GM19240 (cell line): ENCODE measurements around the gene CHN2.
A peak's percentile ranks its signal among the peaks of the same experiment; 100 is the strongest.
"Not testable (repeated sequence)": the region's sequence is repeated elsewhere in the genome, so short reads cannot be mapped to it uniquely, and the experiment has no call there.

Experiments used
- DNase-seq: peaks from one replicate; pipeline ENCODE4 v3.0.0; 2011; ENCODE audit warnings: low spot score; ENCODE audit not compliant: insufficient read length

The CHN2 gene

DNA sequence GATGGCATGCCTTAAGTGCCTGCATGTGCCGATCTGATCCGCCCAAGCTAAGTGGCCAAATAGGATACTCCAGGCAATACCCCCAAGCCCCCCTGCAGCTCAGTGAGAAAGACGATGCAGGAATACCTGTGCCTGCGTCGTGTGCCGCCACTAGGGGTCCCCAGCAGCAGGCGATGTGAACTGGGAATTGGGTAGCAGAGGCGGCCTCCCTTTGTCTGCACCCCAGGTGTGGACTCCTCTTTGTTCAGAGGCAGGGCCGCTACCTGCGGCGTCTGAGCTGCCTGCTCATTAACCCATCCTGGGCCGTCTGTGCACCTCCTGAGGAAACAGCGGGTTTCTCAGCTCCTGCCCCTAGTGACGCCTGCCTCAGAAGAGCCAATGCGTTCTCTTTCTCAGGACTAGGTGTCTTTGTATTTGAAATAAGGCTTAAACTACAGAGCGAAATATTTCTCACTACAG lies 4.8 kb upstream of the CHN2 start:
- peak; percentile 23 for DNase-seq

GRCh38 chr7:29190349-29191045 lies 4.1 kb upstream of the CHN2 start:
- DNase-seq: no peak

DNA sequence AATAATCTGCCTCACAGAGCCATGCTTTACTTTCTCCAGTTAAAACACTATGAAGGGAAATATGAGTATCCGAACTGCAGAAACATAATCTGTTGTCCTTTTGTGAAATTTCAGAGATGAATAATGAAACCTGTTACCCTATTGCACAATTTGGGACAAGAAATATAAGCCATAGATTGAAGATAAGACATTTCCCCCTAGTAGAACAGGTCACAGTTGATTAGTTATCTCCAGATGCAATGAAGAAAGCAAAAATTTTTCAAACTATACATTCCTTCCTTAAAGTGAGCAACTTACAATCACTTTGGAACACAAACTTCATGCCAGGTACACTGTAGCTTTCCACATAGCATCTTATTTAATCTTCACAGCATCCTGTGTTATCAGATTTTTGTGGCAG lies 2.3 kb upstream of the CHN2 start:
- no peak for DNase-seq

GRCh38 chr7:29192811-29193210 lies 1.8 kb upstream of the CHN2 start:
- DNase-seq: no peak

DNA sequence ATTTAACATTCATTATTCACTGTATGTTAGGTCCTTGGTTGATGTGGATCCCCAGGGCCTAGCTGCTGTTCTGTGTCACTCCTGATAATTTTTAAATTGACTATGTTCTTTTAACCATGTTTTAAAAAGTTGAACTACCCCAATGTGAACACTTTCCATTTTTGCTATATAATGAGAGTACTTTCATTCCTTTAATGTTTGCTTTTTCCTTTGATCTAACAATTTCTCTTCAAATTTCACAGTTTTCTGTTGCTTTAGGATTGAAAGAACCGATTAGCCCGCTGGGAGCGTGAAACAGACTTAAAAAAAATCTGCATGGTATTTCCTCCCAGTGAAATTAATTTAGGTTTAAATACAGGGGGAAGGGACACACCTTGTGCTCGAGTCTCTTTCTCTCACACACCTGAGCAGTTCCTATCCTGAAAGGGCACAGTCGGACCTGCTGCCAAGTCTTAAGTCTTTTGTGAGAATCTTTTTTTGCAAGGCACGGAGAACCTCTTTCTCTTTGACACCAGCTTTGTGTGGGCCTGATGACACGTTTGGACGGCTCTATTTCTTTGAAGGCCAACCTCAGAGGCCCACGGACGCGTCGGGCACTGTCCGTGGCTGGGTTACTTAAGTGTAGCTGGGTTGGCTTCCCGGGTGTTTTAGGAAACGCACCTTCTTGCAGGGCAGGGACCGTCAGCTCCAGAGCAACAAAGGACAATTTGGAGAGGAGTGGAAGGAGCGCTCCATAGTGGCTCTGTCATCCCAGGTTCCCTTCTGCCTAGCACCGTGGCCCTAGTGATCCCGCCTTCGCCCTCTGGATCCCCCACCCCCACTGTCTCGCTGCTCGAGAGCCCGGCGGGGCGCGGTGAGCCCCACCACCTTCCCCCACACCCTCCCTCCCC lies 1.0 kb upstream of the CHN2 start:
- no peak for DNase-seq

DNA sequence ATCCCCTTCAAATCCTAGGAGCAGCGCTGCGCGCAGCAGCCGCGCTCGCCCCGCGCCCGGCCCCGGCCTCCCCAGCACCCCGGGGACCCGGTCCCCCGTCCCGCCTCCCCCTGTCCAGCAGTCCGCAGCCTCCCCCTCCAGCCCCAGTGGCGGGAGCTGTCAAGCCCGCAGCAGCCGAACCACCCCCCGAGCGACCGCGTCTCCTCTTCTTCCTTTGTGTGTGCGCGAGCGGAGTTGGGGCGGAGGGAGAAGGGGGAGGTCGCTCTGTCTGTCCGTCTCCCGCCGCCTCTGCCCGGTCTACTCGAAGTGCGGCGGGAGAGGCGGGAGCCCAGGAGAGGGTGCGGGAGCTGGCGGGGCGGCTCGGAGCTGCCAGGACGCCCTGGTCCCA lies 375 bp upstream of the CHN2 start:
- no peak for DNase-seq

- DNase-seq: no peak
Measured at GRCh38 chr7:29196191-29196590, 1.6 kb downstream of the CHN2 start.

GRCh38 chr7:29196971-29197595 lies 2.5 kb downstream of the CHN2 start:
- DNase-seq: no peak

GRCh38 chr7:29197916-29198315 lies 3.3 kb downstream of the CHN2 start:
- no peak for DNase-seq

DNA sequence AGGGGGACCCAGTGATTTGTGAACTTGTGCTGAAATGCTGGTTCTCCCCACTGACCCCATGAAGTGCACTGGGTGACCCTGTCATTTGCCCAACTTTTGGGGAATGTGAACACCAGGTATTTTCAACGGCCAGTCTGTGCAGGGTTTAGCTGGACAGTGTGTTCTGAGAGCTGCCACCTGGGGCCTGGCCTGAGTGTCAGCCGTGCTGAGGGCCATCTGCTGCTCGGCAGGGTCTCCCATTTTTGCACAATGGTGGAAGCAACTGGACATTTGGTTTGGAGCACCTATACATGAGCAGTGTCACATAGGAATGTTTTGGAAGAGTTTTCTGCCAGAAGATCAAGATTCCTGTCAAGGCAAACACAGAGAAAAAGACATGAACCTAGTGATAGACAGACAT lies 5.2 kb downstream of the CHN2 start:
- no peak for DNase-seq

DNA sequence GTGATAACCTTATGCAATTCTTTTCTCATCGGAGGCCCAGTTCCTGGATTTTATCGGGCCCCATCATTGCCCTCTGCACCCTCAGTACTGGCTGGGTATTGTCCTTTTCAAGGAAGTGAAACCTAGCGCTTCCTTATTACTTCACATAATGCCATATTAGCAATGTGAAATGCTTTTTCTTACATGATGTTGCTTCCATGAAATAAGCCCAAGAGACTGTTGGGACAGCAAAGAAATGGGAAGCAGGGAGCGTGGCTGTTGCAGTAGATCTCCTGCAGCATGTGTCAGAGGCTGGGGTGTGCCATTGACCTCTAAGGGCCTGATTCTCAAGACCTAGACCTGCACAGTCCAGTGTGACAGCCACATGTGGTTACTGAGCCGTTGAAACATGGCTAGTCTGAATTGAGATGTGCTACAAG lies 8.1 kb downstream of the CHN2 start:
- DNase-seq: no peak

DNA sequence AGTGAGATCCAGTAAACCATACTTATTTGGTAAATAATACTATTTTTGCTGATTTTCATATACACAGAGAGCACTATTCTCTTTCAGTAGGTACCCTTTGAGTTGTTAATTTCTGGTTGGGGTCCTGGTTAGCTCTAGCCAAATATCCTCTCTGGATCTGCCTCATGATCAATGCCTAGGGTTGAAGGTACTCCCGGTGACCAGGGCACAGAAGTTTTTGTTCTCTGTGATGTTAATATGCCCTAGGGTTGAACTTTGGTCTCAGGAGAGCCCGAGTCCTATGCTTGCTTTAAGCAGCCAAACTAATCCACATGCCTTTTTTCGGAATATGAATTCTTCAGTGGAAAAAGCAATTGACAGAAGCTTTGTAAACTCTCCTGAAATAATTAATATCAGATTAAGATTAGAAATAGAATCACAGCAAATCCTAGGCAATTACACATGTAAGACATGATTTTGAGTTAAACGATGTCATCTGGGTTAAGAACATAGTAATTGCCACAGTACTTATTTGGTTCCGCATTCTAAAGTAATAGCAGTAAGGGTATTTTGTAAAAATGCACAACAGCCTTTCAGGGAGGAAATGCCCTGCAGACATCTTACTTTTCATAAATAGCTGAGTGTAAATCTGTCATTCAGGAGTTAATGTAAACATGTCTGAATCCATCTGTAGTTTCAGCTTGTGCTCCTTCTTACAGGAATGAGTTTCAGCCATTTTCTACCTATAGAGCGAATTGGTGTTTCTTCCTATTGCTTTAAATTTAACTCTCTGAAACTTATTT lies 10.1 kb downstream of the CHN2 start:
- no peak for DNase-seq

DNA sequence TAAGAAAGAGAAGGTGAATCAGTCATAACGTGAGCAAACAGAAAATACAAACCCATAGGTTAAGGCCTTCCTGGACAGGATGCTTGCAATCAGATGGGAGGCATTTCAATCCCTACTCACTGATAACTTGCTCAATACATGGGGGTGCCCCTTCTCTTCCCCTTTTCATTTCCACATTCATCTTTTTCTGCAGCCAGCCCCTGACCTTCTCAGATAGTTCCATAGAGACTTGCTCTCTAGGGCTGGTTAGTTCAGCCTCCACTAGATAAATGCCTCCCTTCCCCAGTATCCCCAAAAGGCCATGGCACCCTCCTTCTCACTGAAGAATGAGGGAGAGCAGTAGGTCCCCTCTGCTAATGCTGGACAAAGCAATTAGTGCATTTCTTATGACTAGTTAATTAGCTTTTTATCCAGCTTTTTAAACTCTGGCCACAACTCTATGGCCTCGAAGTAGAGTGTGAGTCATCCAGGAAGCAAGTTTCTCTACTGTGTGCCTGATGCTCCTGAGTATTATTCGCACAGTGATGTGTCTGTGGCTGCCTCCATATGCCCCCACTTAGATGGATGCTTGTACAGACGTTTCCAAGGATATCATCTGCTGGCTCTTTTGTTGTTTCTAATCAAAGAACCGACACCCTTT lies 12.7 kb downstream of the CHN2 start:
- no peak for DNase-seq

GRCh38 chr7:29208410-29209250 lies 14.1 kb downstream of the CHN2 start:
- no peak for DNase-seq

DNA sequence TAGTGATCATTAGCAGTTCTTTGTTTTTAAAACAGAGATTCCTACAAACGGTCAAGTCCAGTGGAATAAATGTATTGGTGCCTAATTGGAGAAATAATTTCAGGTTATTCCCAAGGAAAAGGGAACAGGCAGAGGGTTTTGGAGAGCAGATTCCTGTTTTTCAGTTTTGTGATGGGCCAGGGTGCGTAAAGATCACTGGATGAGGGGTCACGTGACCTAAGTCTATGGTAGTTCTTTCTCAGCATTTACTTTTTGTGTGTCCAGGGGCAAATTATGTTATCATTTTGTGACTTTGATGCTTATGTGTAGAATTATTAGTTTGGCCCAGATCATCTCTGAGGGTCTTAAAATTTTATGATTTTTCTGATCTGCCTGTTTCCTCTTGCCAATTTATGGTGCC lies 15.2 kb downstream of the CHN2 start:
- no peak for DNase-seq

GRCh38 chr7:29212736-29213135 lies 18.2 kb downstream of the CHN2 start:
- not testable (repeated sequence) for DNase-seq

DNA sequence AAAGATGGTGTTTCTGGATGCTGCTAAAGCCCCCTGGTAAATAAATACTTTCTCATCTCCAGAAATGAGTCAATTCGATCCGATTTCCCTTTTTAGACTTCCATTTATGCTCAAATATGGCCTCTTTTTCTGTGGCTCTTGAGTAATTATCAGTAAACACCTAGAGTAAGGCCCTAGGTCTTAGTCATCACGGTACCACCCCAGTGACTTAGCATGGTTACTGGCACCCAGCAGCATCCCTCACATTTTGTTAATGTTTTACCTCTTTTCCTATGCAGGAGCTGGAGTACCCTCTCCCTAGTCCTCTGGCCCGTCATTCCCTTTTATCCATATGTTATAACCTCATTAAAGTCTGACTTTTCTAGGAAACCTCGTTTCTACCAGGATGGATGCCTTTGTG lies 19.5 kb downstream of the CHN2 start:
- no peak for DNase-seq

GRCh38 chr7:29214816-29215215 lies 20.2 kb downstream of the CHN2 start:
- DNase-seq: no peak

- DNase-seq: no peak
Measured at GRCh38 chr7:29216128-29216527, 21.6 kb downstream of the CHN2 start.

- DNase-seq: no peak
Measured at GRCh38 chr7:29217113-29217512, 22.5 kb downstream of the CHN2 start.
